Tibial nerve (tissue), 4 donors: ENCODE measurements around the gene TECPR1. TPM values are rescaled to one million over a fixed set of nuclear protein-coding genes. Genes with fewer than 3 reads are reported as not detected.

Experiments used
- DNase-seq, 2 donors: peaks; one replicate each; pipeline ENCODE4 v3.0.0-alpha.2; 2019; ENCODE audit warnings: low spot score in 2 of 2
- H3K27ac ChIP-seq, 4 donors: fragments of 200-600 bp; sonication (generic) in 3 of 4; one replicate each; pipeline ENCODE4 v1.5.1; 2017 to 2019; ENCODE audit warnings: mild to moderate bottlenecking in 1 of 4
- H3K27me3 ChIP-seq, 2 donors: fragments of 200-600 bp; sonication (generic) in 1 of 2; one replicate each; pipeline versions ENCODE4 v1.5.1 to v1.6.0; 2017 to 2019
- H3K36me3 ChIP-seq, 3 donors: fragments of 200-600 bp; sonication (generic); one replicate each; pipeline ENCODE4 v1.5.1; 2018 to 2019
- H3K4me1 ChIP-seq, 4 donors: fragments of 200-600 bp; sonication (generic) in 3 of 4; one replicate each; pipeline ENCODE4 v1.5.1; 2017 to 2019
- H3K4me3 ChIP-seq, 4 donors: fragments of 200-600 bp; sonication (generic) in 3 of 4; one replicate each; pipeline ENCODE4 v1.5.1; 2017 to 2019; ENCODE audit warnings: mild to moderate bottlenecking in 1 of 4, moderate library complexity in 1 of 4
- H3K9me3 ChIP-seq, 4 donors: fragments of 200-600 bp; sonication (generic) in 3 of 4; one replicate each; pipeline ENCODE4 v1.5.1; 2017 to 2019
- EP300 ChIP-seq, 2 donors: sonication (generic); formaldehyde crosslinking; IDR thresholded peaks; one replicate each; pipeline ENCODE4 v1.6.1; 2017; ENCODE audit warnings: antibody characterized with exemption in 2 of 2, mild to moderate bottlenecking in 1 of 2
- POLR2A ChIP-seq, 2 donors: fragments of 450-650 bp; IDR thresholded peaks; one replicate each; pipeline ENCODE4 v1.6.1; 2017; ENCODE audit warnings: antibody characterized with exemption in 2 of 2, mild to moderate bottlenecking in 2 of 2, moderate library complexity in 2 of 2
- WGBS, 2 donors: methylation state at CpG; one replicate each; pipeline ENCODE4 v1.1.5; 2018; 5-methylcytosine and 5-hydroxymethylcytosine counted together
- total RNA-seq, 4 donors: library from RNA; depleted of rRNA; stranded (reverse); fragments of >200 nt; gene quantifications; one replicate each; pipeline ENCODE4 v1.1.0, GENCODE V29; 2016
- TF ChIP-seq, protein P1 (sequence below), 5 experiments: fragments of 200-600 bp in 3 of 5; fragments of 450-650 bp in 2 of 5; sonication (generic) in 3 of 5; IDR thresholded peaks; one replicate each; pipeline ENCODE4 v1.5.1; 2016 to 2019; ENCODE audit warnings: antibody characterized with exemption in 5 of 5, mild to moderate bottlenecking in 3 of 5, moderate library complexity in 2 of 5

TECPR1 gene
- total RNA-seq, 4 donors from 2014 or later, result 30.8 to 72.6 (median 41.2) TPM

GRCh38 chr7:98276241-98276761 lies 24.3 kb upstream of the TECPR1 start:
- Histone ChIP-seq H3K4me3 (no peak overlapping the region), H3K4me1 (peaks cover 0 to 7% (median 4%) of the 10 kb centered on the region in 4 donors), H3K27me3 (no peaks in the 10 kb centered on the region), H3K36me3 (no peaks in the 10 kb centered on the region), H3K27ac (peak overlapping the region in 1 of 4 donors; percentile 72), H3K9me3 (no peaks in the 10 kb centered on the region)
- WGBS, 2 donors, result 57 to 68% methylated on average over 5 of the region's 5 CpGs
- TF ChIP-seq, protein P1, sequence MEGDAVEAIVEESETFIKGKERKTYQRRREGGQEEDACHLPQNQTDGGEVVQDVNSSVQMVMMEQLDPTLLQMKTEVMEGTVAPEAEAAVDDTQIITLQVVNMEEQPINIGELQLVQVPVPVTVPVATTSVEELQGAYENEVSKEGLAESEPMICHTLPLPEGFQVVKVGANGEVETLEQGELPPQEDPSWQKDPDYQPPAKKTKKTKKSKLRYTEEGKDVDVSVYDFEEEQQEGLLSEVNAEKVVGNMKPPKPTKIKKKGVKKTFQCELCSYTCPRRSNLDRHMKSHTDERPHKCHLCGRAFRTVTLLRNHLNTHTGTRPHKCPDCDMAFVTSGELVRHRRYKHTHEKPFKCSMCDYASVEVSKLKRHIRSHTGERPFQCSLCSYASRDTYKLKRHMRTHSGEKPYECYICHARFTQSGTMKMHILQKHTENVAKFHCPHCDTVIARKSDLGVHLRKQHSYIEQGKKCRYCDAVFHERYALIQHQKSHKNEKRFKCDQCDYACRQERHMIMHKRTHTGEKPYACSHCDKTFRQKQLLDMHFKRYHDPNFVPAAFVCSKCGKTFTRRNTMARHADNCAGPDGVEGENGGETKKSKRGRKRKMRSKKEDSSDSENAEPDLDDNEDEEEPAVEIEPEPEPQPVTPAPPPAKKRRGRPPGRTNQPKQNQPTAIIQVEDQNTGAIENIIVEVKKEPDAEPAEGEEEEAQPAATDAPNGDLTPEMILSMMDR (IDR thresholded peaks at IDR 0.05), result no peak
- TF ChIP-seq EP300 (IDR thresholded peaks at IDR 0.05), result peak; percentile 66 to 67
- DNase-seq, result peak in 1 of 2 donors; percentile 36

DNA sequence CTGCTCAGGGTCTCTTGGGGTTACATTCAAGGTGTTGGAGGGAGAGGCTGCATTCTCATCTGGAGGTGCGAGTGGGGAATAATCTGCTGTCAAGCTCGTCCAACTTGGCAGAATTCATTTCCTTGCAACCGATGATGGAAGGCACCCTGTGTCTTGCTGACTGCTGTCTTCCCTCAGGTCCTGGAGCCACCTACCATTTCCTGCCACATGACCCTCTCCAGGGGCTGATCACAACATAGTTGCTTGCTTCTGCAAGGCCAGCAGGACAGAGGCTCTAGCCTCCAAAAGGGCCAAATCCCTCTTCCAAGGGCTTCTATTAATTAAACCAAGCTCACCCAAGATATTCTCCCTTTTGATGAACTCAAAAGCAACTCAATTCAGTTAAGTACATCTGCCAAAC lies 15.3 kb upstream of the TECPR1 start:
- Histone ChIP-seq H3K27ac (no peak overlapping the region), H3K27me3 (no peaks in the 10 kb centered on the region), H3K9me3 (no peaks in the 10 kb centered on the region), H3K36me3 (peaks cover 0 to 21% (median 0%) of the 10 kb centered on the region in 3 donors), H3K4me1 (no peaks in the 10 kb centered on the region), H3K4me3 (no peak overlapping the region)
- WGBS, 2 donors, result 83 to 86% methylated on average over 3 of the region's 3 CpGs
- DNase-seq, result no peak
- TF ChIP-seq, protein P1 (IDR thresholded peaks at IDR 0.05), result no peak
- no peak for TF ChIP-seq POLR2A (IDR thresholded peaks at IDR 0.05)
- TF ChIP-seq EP300 (IDR thresholded peaks at IDR 0.05), result no peak

GRCh38 chr7:98266840-98267239 lies 14.8 kb upstream of the TECPR1 start:
- TF ChIP-seq, protein P1 (IDR thresholded peaks at IDR 0.05), result peak in 1 of 5 experiments; percentile 16
- TF ChIP-seq POLR2A (IDR thresholded peaks at IDR 0.05) (no peak), EP300 (IDR thresholded peaks at IDR 0.05) (no peak)
- whole genome bisulfite sequencing, 2 donors, result 32 to 44% methylated on average over 2 of the region's 2 CpGs
- no peaks in the 10 kb centered on the region for H3K27me3 ChIP-seq
- no peaks in the 10 kb centered on the region for H3K4me1 ChIP-seq
- H3K4me3 ChIP-seq, result no peak overlapping the region
- H3K36me3 ChIP-seq, result peaks cover 0 to 25% (median 0%) of the 10 kb centered on the region in 3 donors
- DNase-seq, result no peak
- H3K27ac ChIP-seq, result no peak overlapping the region
- H3K9me3 ChIP-seq, result no peaks in the 10 kb centered on the region

DNA sequence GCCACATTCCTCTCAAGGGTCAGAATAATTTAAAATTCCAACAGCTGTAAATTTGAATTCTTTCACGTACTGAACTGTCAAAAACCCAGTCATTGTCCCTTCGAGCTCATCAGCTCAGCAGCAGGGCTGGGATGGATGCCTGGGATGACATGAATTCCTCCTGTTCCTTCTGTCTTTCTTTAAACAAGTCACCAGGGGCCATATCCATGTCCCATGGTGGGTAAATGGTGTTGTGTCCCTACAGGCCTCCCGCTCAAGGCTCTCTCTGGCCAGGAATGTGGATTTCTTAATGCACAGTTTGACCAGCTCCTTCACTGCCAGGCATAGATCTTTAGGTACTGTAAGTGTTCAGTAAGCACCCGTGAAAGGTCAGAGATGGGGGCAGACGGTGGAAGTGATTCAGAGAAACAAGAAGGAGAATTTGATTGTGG lies 13.8 kb upstream of the TECPR1 start:
- WGBS, 2 donors, result 59 to 71% methylated on average over 5 of the region's 5 CpGs

DNA sequence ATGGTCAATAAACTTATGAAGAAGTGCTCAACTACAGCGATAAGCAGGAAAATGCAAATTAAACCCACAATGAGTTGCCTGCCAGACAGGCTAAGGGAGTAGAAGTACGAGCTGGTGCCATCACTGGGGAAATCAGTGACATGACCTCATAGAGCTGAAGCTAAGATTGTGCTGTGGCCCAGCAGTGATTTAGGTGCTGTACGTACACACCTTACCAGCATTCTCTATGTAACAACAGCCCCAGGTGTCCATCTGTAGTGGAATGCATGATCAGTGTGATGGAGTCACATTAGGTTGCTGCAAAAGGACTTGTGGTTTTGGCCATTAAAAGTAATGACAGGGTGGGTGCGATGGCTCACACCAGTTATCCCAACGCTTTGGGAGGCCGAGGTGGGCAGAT lies 5.7 kb upstream of the TECPR1 start:
- TF ChIP-seq EP300 (IDR thresholded peaks at IDR 0.05), result no peak
- no peak for TF ChIP-seq POLR2A (IDR thresholded peaks at IDR 0.05)
- TF ChIP-seq, protein P1 (IDR thresholded peaks at IDR 0.05), result no peak
- WGBS, 2 donors, result 76% methylated on average over 6 of the region's 6 CpGs
- no peak overlapping the region for H3K4me3 ChIP-seq
- H3K36me3 ChIP-seq, result peaks cover 0 to 59% (median 0%) of the 10 kb centered on the region in 3 donors
- no peak overlapping the region for H3K27ac ChIP-seq
- H3K4me1 ChIP-seq, result peaks cover 0 to 10% (median 6%) of the 10 kb centered on the region in 4 donors
- DNase-seq, result no peak
- no peaks in the 10 kb centered on the region for H3K27me3 ChIP-seq
- H3K9me3 ChIP-seq, result no peaks in the 10 kb centered on the region

More for the DNA sequence above, 13.8 kb upstream of the TECPR1 start:
- Histone ChIP-seq H3K27me3 (no peaks in the 10 kb centered on the region), H3K27ac (no peak overlapping the region), H3K4me1 (no peaks in the 10 kb centered on the region), H3K9me3 (no peaks in the 10 kb centered on the region), H3K36me3 (peaks cover 0 to 35% (median 0%) of the 10 kb centered on the region in 3 donors), H3K4me3 (no peak overlapping the region)
- DNase-seq, result no peak
- TF ChIP-seq, protein P1 (IDR thresholded peaks at IDR 0.05), result no peak
- TF ChIP-seq POLR2A (IDR thresholded peaks at IDR 0.05), result no peak
- no peak for TF ChIP-seq EP300 (IDR thresholded peaks at IDR 0.05)
